ENCODE data around the gene MAPKBP1. TPM values are rescaled to one million over a fixed set of nuclear protein-coding genes. Genes with fewer than 3 reads are reported as not detected.

Gene MAPKBP1
- total RNA-seq, 1 donor from 2014 or later, result 21.2 TPM

DNA sequence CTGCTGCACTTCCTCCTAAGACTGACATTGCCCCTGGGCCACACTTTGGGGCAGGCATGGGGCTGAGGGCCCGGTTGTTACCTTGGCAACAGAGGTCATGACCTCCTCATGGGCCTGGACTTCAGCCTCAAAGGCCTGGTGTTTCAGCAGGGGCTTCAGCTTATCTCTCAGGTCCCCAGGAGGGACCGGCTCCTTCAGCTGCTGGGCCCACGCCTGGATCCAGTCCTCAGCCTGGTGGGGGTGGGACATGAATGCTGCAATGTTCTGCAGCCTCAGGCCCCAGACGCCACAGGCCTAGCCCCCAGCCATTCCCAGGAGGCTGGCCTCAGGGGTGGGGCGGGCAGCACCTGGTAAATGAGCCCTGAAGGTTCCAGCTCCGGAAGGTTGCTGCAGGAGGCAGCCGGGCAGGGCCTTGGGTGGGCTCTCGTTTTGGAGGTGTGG, 92.0 kb downstream of the MAPKBP1 start:
- no peak for DNase-seq (ENCODE audit: low spot score)

DNA sequence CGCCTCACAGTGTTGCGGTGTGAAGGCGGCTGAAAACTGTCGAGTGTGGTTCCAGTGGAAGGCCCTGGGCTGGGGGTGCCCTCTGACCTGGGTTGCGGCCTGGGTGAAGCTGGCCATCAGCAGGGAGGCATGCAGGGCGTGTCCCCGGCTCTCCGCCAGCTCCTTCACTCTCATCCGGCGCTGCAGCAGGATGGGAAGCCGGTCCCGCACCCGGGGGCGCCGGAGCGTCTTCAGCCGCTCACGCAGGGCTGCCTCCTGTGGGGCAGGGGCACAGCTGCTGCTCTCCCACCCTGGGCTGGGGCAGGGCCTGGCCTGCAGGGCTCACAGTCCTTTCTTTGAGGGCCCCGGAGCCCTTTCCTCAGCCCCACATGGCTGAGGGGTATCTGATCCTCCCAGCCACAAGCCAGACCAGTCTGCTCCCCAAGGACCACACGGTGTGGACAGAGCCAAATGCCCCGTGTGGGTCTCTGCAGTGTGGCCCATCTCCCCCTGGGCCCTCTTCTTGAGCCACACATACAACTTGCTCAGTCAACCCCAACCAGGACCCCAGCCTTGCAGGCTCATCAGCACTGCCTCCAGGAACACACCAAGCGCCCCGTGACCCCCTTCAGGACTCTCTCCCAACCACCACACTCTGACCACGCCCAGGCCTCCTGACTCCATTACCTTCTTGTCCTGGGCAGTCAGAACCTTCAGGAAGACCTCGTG, 92.7 kb downstream of the MAPKBP1 start:
- no peak for DNase-seq (ENCODE audit: low spot score)

DNA sequence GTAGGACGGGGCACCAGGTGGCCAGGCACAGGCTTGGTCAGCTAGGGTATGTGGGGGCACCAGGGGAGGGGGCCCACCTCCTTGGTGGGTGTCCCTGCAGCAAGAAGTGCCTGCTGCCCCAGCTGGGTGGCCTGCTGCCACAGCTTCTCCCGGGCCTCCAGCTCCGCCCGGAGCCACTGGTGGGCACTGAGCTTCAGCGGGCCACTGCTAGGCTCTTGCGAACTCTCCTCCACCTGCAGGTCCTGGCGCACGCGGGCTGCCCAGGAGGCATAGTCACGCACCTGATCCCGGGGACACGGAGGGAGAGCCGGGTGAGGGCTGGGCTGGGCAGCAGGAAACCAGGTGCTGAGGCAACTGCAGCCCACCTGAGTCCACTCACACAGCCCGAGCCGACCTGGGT, 94.0 kb downstream of the MAPKBP1 start:
- no peak for DNase-seq (ENCODE audit: low spot score)

DNA sequence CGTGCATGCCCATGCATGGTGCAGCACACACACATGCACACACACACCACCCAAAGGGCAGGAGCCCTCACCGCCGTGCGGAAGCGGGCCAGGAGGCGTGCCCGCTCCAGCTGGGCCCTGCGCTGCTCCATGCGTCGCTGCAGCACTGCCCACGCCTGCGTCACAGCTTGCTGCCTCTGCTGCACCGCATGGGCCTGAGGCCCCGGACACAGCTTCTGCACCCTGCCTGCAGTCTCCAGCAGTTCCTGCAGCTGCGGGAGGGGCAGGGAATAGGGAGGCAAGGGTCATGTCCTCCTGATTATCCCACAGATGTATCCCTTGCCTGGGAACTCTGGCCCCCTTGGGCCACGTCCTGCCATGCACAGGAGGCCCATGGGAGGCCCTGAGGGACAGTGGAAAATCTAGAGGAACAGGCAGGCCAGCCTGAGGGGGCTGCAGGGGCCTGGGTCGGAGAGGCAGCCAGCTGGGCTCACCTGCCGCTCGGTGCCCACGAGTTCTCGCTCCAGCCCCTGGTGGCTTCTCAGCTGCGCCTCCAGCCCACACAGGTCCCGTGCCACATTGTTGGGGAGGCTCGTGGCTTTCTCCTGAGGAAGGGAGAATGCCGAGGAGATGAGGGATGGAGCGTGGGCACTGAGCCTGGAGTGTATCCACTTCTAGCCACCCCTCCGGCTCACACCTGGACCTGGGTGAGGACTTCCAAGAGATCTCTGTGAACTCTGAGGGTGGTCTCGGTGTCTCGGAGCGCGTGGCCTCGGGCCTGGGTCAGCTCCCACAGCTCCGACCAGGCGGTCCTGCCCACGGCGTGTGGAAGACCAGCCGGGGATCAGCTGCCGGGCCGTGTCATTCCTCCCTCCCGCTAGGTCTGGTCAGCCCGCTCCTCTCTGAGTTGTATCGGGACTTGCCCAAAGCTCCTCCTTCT, 95.7 kb downstream of the MAPKBP1 start:
- DNase-seq (ENCODE audit: low spot score), result no peak

DNA sequence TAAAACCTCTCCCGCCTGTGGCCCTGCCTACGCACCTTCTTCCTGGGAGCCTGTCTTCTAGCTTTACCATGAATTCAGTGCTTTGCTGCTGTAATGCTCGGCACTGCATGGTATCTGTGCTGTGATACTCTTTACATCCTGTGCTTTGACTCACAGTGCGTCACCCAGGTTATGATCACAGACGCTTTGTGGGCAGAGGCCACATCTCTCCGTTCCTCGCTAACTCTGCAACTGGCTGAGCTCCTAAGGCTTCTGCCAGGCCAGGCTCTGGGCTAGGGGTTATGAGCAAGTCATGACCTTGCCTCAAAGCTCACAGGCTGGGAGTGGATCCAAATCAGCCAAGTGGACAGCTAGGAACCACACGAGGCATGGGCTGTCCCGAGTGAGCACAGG, 96.4 kb downstream of the MAPKBP1 start:
- no peak for DNase-seq (ENCODE audit: low spot score)

DNA sequence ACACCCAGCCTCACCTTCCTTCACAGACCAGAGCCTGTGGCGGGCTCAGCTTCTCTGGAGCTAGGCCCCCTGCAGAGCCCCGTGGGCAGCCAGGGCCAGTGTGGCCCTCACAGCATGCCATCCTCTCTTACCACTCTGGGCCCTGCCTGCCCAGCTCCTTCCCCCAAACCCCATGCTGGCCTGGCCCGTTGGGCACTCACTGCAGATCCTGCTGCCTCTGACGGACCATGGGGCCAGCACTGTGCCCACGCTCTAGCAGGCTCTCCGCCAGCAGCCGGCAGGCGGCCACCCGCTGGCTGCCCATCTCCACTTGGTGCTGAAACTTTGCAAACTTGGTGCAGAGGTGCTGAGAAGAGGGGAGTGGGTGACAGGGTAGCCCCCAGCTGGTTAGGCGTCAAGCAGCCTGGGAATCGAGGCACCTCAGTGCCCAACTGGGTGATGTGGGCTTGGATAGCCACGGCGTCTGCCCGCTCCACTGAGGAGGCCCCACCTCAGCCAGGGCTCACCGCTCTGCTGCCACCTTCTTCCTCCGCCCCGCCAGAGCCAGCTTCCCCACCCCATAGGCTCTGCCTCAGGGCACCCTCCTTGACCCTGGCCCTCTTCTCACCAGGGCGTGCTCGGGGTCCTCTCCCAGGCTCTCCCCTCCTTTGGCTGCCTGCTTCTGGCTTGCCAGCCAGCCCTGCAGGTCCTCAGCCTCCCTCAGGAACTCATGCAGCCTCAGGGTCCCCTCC, 97.1 kb downstream of the MAPKBP1 start:
- DNase-seq (ENCODE audit: low spot score), result no peak

DNA sequence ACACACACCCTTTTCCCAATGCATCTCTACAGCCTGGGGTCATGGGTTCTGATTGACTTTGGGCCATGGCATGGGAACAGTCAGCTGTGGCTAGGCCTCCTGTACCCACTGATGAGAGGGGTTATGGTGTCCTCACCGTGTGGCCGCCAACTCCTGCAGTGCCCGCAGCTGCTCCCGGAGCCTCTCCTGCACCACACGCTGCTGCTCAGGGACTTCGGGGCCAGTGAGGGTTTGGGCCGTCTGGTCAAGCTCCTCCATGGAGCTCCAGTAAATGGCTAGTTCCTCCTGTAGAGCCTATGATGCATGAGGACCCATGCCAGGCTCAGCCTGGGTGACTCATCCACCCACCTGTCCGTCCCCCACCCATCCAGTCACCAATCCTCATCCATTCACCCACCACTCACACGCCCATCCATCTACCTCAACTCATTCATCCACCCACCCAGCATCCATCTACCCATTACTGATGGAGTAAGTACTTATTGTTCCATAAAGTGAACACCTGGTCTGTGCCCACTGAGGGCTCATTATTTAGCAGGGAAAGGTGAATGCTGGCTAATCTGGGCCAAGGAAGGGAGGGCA, 98.0 kb downstream of the MAPKBP1 start:
- DNase-seq (ENCODE audit: low spot score), result no peak

DNA sequence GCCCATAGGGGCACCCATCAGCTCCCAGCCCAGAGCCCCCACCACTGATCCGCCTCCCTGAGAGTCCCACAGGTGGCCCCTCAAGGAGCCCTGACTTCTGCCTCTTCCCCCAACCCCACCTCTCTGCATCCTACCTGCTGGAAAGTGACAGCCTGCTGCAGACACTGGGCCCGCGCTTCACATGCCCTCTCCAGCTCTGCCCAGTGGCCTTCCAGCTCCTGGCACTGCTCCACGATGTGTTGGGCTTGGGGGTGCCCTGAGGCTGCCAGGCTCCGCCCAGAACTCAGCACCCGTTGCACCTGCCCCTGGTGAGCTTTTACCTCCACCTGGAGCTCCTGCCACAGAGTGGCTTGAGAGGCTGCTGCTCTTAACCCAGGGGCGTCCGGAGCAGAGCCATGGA, 99.4 kb downstream of the MAPKBP1 start:
- no peak for DNase-seq (ENCODE audit: low spot score)

DNA sequence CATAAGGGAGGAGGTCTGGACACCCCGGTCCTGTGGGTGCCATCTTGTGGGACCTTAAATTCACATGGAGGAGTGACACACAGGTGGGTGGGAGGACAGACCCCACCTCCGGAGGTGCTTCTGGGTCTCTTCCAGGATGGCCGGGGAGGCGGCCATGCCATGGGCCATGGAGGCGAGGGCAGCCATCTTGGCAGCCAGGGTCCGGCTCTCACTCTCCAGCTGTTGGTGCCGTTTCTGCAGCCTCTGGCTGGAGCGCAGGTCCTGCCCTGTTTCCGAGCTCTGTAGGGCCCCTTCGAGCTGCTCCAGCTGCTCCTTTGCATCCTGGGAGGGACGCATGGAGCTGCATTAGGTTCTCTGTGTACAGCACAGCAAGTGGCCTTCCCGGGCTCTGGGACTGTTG, 100.5 kb downstream of the MAPKBP1 start:
- no peak for DNase-seq (ENCODE audit: low spot score)

DNA sequence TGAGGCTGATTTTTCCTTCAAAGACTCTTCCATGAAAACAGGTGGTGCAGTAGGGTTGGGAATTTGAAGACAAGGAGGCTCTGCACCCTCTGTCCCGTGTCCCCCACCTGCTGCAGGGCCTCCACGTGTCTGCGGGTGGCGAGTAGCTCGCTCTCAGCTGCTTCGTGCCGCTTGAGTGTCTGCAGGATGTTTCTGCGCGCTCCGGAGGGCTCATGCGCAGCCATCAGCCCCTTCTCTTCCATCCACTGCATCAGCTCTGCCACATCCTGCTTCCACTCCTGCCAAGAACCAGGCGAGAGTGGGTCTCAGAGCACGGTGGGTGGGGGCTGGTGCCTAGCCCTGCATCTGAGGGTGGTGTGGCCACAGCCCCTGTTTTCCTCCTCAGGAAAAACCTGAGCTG, 101.7 kb downstream of the MAPKBP1 start:
- DNase-seq (ENCODE audit: low spot score), result no peak

DNA sequence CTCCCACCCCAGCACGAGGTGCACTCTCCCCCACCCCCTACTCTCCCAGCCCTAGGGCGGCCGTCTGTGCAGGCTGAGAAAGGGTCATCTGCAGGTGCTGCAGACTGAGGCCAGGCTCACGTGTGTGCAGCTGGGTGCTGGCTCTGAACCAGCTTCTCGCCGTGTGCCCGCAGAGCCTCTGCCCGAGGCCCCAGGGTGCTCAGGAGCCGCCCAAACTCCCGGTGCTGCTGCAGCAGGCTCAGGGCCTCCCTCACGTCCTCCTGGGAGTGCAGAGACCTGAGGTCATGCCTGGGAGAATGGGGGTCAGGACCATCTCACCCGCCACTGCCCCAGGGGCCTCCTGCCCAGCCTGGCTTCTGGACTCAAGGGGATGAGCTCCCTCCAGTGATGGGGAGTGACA, 102.4 kb downstream of the MAPKBP1 start:
- DNase-seq (ENCODE audit: low spot score), result no peak

Small RNAs within 50 kb of the gene (microRNA-seq; reads per million reads assigned to microRNA genes)
- not detected for gene MIR4310 (ENCODE audit: borderline number of aligned reads)

Other genes starting within 250 kb of the MAPKBP1 start
- 26.7 TPM for gene RPAP1, start 230.2 kb upstream of the MAPKBP1 start, total RNA-seq
- gene TYRO3, start 215.3 kb upstream of the MAPKBP1 start, total RNA-seq, result 63.4 TPM
- 32.9 TPM for gene MGA, start 114.1 kb upstream of the MAPKBP1 start, total RNA-seq
- 7.7 TPM for gene JMJD7, start 53.6 kb downstream of the MAPKBP1 start, total RNA-seq
- gene PLA2G4B, start 64.4 kb downstream of the MAPKBP1 start, total RNA-seq, result 4.3 TPM
- gene SPTBN5, start 119.6 kb downstream of the MAPKBP1 start, total RNA-seq, result 1.6 TPM
- 35.7 TPM for gene EHD4, start 198.1 kb downstream of the MAPKBP1 start, total RNA-seq
- gene PLA2G4E, start 246.6 kb downstream of the MAPKBP1 start, total RNA-seq, result not detected